K562 (cell line): ENCODE measurements around the gene EME2. TPM values are rescaled to one million over a fixed set of nuclear protein-coding genes. Genes with fewer than 3 reads are reported as not detected.

Source experiments
- ATAC-seq: fragments of 200-7000 bp; cut with Tn5 transposase; 3 replicates; pipeline ENCODE4 v1.9.1; 2020; ENCODE audit warnings: moderate library complexity
- BruUV-seq: library from RNA; stranded (reverse); fragments of 400-500 nt; replicated peaks from 2 replicates; lab custom pipeline; 2021; lab: Mats Ljungman, UMichigan
- CTCF ChIA-PET: fragments of 300-600 bp; formaldehyde crosslinking; extraction: SDS; loops from one replicate; lab custom pipeline; 2021; ENCODE audit warnings: low intra/inter-chr PET ratio; lab: Yijun Ruan, JAX
- POLR2A ChIA-PET: fragments of 300-600, 350-650 bp; sonication (Branson Sonifier 250); formaldehyde crosslinking; extraction: SDS; loops from one replicate; lab custom pipeline; 2021; ENCODE audit warnings: antibody characterized with exemption, inconsistent platforms; lab: Yijun Ruan, JAX
- DNase-seq, 4 experiments: peaks; one replicate each; pipeline versions ENCODE4 v3.0.0 to v3.0.0-alpha.2; 2011 to 2018; ENCODE audit warnings: low spot score in 3 of 4, mixed read lengths in 3 of 4; ENCODE audit errors: extremely low read depth in 1 of 4
- FAIRE-seq: peaks from 2 replicates; lab custom pipeline; 2011; peaks lifted over from hg19 to GRCh38; lab: Jason Lieb, UNC
- H2AFZ ChIP-seq: 2 replicates; pipeline ENCODE4 v1.6.0; 2011; ENCODE audit warnings: low read depth, low read length, control low read depth, inconsistent platforms
- H3K27ac ChIP-seq: fragments of 200-600 bp; 3 replicates; pipeline ENCODE4 v1.8.0; 2011; ENCODE audit warnings: low read depth, mild to moderate bottlenecking, control low read depth, inconsistent platforms, low read length, moderate library complexity, mixed read lengths; ENCODE audit errors: extremely low read depth
- H3K27me3 ChIP-seq, 2 experiments: fragments of 300-600 bp in 1 of 2; 2 replicates in 1 of 2; 3 replicates in 1 of 2; pipeline versions ENCODE4 v1.6.0 to v1.8.0; 2011; ENCODE audit warnings: inconsistent platforms in 2 of 2, low read length in 2 of 2, mild to moderate bottlenecking in 1 of 2, mixed read lengths in 1 of 2, moderate library complexity in 1 of 2; ENCODE audit not compliant: control insufficient read depth in 2 of 2, insufficient read depth in 2 of 2
- H3K36me3 ChIP-seq: fragments of 300-600 bp; 3 replicates; pipeline ENCODE4 v1.8.0; 2011; ENCODE audit warnings: mild to moderate bottlenecking, low read length, inconsistent platforms; ENCODE audit not compliant: control insufficient read depth, insufficient read depth
- H3K4me1 ChIP-seq, 2 experiments: fragments of 200-600 bp in 1 of 2; replicated peaks in 1 of 2; 2 replicates in 1 of 2; 3 replicates in 1 of 2; pipeline versions ENCODE4 v1.5.1 to v1.8.0; 2011; ENCODE audit warnings: inconsistent platforms in 2 of 2, low read length in 2 of 2, mild to moderate bottlenecking in 1 of 2, mixed read lengths in 1 of 2, moderate library complexity in 1 of 2; ENCODE audit not compliant: control insufficient read depth in 2 of 2, insufficient read depth in 2 of 2
- H3K4me2 ChIP-seq: 2 replicates; pipeline ENCODE4 v1.6.1; 2011; ENCODE audit warnings: low read length, control low read depth, inconsistent platforms, mixed read lengths; ENCODE audit not compliant: insufficient read depth
- H3K4me3 ChIP-seq: fragments of 200-600 bp; sonication (generic), shearing (Covaris generic); 2 replicates; pipeline ENCODE4 v1.5.1; 2016; ENCODE audit warnings: control low read depth, inconsistent platforms
- H3K79me2 ChIP-seq: fragments of 200-600 bp; 3 replicates; pipeline ENCODE4 v1.8.0; 2011; ENCODE audit warnings: low read length, inconsistent platforms; ENCODE audit not compliant: control insufficient read depth, insufficient read depth
- H3K9ac ChIP-seq, 2 experiments: 2 replicates each; pipeline versions ENCODE4 v1.6.0 to v1.6.1; 2011; ENCODE audit warnings: low read depth in 2 of 2, low read length in 2 of 2, control low read depth in 1 of 2, inconsistent platforms in 1 of 2, mild to moderate bottlenecking in 1 of 2, mixed read lengths in 1 of 2; ENCODE audit not compliant: insufficient read depth in 1 of 2
- H3K9me1 ChIP-seq: one replicate; pipeline ENCODE4 v1.6.0; 2011; ENCODE audit warnings: inconsistent platforms, mild to moderate bottlenecking, low read length, moderate library complexity; ENCODE audit not compliant: control insufficient read depth, insufficient read depth
- H3K9me3 ChIP-seq: replicated peaks from 2 replicates; pipeline ENCODE4 v1.5.1; 2011; ENCODE audit warnings: low read depth, low read length, inconsistent platforms; ENCODE audit not compliant: control insufficient read depth, insufficient read depth
- H4K20me1 ChIP-seq: replicated peaks from 2 replicates; pipeline ENCODE4 v1.6.1; 2011; ENCODE audit warnings: low read length, inconsistent platforms, mixed read lengths; ENCODE audit not compliant: control insufficient read depth, insufficient read depth
- C11orf30 ChIP-seq: fragments of 450-650 bp; IDR thresholded peaks from 2 replicates; pipeline ENCODE4 v1.6.1; 2016; ENCODE audit warnings: low read depth, mild to moderate bottlenecking
- CAMTA2 ChIP-seq: fragments of 250-450 bp; sonication (Bioruptor Pico); conservative IDR thresholded peaks from 2 replicates; pipeline ENCODE4 v1.5.1; 2022
- HDAC6 ChIP-seq: IDR thresholded peaks from 2 replicates; pipeline ENCODE4 v1.6.1; 2012; ENCODE audit warnings: low read depth, mild to moderate bottlenecking, control low read depth, inconsistent platforms, low read length, moderate library complexity
- PCBP1 ChIP-seq: fragments of 200-400 bp; formaldehyde crosslinking; IDR thresholded peaks from 2 replicates; pipeline ENCODE4 v1.6.1; 2018; ENCODE audit warnings: mild to moderate bottlenecking, low read depth, low read length; ENCODE audit not compliant: poor library complexity, severe bottlenecking
- SETDB1 ChIP-seq: IDR thresholded peaks from one replicate; pipeline ENCODE4 v1.6.1; 2012; ENCODE audit warnings: low read length, control low read depth, inconsistent platforms
- WHSC1 ChIP-seq: IDR thresholded peaks from one replicate; pipeline ENCODE4 v1.6.1; 2012; ENCODE audit warnings: low read length, control low read depth, inconsistent platforms
- ZNF239 ChIP-seq: fragments of 250-450 bp; sonication (Bioruptor Pico); IDR thresholded peaks from 2 replicates; pipeline ENCODE4 v1.4.0; 2020; ENCODE audit warnings: mild to moderate bottlenecking
- ZNF512 ChIP-seq: IDR thresholded peaks from 2 replicates; pipeline ENCODE4 v1.6.1; 2016; ENCODE audit warnings: missing genetic modification characterization, missing compliant biosample characterization
- WGBS: fragments of 100-300 bp; shearing (Covaris generic); methylation state at CpG from one replicate; pipeline ENCODE4 v1.1.6; 2016; ENCODE audit warnings: low coverage, mixed read lengths; ENCODE audit not compliant: insufficient coverage; ENCODE audit errors: missing lambda C conversion rate; 5-methylcytosine and 5-hydroxymethylcytosine counted together
- in situ Hi-C: fragments of 300-500 bp; cut with MboI; formaldehyde crosslinking; loops from 4 replicates; pipeline ENCODE4 v1.15.0; 2018; ENCODE audit warnings: inconsistent platforms, mixed read lengths
- intact Hi-C: fragments of 100-400 bp; cut with micrococcal nuclease; formaldehyde crosslinking; loops from 2 replicates; pipeline ENCODE4 v1.14.2; 2022
- polyA plus RNA-seq, 8 experiments: library from polyadenylated mRNA; depleted of rRNA in 4 of 8; stranded (reverse) in 5 of 8; unstranded in 3 of 8; fragments of >200 nt; fragmentation: Nextera tagmentation in 2 of 8; fragmentation: Illumina TruSeq in 1 of 8; extraction: Ambion mirVana in 2 of 8; extraction: Trizol in 1 of 8; gene quantifications; 2 replicates each; pipeline versions ENCODE4 v1.2.1 to v1.2.3, GENCODE V29; 2011 to 2014; ENCODE audit warnings: inconsistent platforms in 1 of 8, missing spikeins in 1 of 8
- total RNA-seq, 7 experiments: library from RNA; depleted of rRNA in 6 of 7; stranded (reverse); fragments of >200 nt in 6 of 7; fragmentation: Illumina TruSeq in 2 of 7; extraction: Trizol in 2 of 7; gene quantifications; 2 replicates each; pipeline versions ENCODE4 v1.2.1 to v1.2.3, GENCODE V29; 2011 to 2021; ENCODE audit warnings: low replicate concordance in 1 of 7
- TF ChIP-seq, protein P1 (sequence below): fragments of 450-650 bp; IDR thresholded peaks from 2 replicates; pipeline ENCODE4 v1.6.1; 2017; ENCODE audit warnings: antibody characterized with exemption, mild to moderate bottlenecking

The EME2 gene
- total and polyA plus RNA-seq, 9 of the 15 experiments (the other 6 are each of a cell fraction or from before 2014, with no cell fraction given): 0.35 to 19.9 (median 3.5) TPM

DNA sequence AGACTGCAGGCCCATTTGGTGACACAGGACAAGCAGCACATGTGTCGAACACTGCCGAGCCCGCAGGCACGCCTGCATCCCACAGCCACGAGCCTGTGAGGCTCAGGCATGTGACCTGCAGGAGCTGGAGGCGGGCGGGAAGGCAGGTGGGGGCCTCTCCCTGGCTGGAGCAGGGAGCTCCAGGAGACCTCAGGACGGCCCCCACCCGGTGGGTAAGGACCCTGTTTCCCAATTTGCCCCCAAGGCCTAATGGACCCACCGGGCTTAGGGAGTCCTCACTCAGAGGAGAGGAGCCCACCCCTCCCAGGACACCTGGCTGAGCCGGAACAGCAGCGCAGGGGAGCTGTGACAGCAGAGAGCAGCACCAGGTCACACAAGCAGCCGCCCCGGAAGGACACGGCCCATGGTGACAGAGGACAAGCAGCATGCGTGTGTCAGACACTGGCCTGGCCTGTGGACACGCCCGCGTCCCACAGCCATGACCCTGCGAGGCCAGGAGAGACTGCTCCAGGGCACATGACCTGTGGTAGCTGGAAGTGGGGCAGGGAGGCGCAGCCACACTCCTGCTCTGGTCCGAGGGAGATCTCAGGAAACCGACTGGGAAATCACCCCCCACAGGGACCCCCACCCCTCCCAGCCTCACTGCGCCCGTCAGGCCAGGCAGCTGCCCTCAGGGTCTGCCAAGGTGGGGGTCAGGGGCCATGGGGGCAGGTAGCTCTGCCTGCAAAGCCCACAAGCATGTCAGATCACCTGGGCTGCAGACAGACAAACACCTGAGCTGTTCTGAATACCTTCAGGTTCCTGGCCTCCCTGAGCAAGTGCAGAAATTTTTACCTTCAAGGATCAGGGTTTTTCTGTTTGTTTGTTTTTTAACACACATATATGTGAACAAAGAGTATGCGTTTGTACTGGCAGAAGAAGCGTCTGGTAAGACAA is 7.4 kb downstream of the EME2 start (continued):
- TF ChIP-seq ZNF512 (tag) (no peak), CAMTA2 (no peak), ZNF239 (CRISPR knock-in tag) (no peak), C11orf30 (no peak), HDAC6 (no peak)

DNA sequence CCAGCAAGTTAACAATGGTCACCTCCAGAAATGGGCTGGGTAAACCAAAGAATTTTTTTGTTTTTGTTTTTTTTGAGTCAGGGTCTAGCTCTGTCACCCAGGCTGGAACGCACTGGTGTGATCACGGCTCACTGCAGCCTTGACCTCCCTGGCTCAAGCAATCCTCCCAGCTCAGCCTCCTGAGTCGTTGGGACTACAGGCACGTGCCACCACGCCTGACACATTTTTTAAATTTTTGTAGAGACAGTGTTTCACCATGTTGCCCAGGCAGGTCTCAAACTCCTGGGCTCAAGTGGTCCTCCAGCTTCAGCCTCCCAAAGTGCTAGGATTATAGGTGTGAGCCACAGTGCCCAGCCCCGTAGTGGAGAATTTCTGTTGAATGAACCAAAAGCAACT is 8.1 kb downstream of the EME2 start:
- Histone ChIP-seq H3K9me3 (no peaks in the 10 kb centered on the region), H3K4me3 (no peak overlapping the region), H2AFZ (no peak overlapping the region), H4K20me1 (peaks cover 3% of the 10 kb centered on the region; the same call in 1 of the 2 replicates), H3K27ac (no peak overlapping the region), H3K36me3 (peaks cover 52% of the 10 kb centered on the region; the same call in 2 of the 3 replicates), H3K4me1 (peaks cover 4 to 85% of the 10 kb centered on the region in 2 experiments; a peak in 3 of 5 replicates), H3K79me2 (peaks cover 37% of the 10 kb centered on the region), H3K4me2 (no peak overlapping the region), H3K9me1 (no peaks in the 10 kb centered on the region), H3K27me3 (no peaks in the 10 kb centered on the region), H3K9ac (no peak overlapping the region)
- 82% methylated on average over 6 of the region's 6 CpGs for WGBS
- TSS peak; percentile 50 for BruUV-seq
- no peak for ATAC-seq
- FAIRE-seq: no peak
- in situ Hi-C loops: loop anchor here (5.0 kb wide), 1 partner anchor 152 kb away; no protein-coding TSS in a partner anchor
- ChIA-PET CTCF (no interaction called here), POLR2A (interaction anchor here (0.6 to 1.4 kb wide), 3 partner anchors 13 to 155 kb away, joined by 3 read pairs; partner anchors contain the start of gene IGFALS)
- intact Hi-C loops: loop anchor here (5.0 kb wide), 1 partner anchor 168 kb away; the partner anchor contains the start of genes CRAMP1 and IFT140
- no peak for DNase-seq
- TF ChIP-seq SETDB1 (no peak), WHSC1 (no peak), PCBP1 (no peak)
- TF ChIP-seq, protein P1, sequence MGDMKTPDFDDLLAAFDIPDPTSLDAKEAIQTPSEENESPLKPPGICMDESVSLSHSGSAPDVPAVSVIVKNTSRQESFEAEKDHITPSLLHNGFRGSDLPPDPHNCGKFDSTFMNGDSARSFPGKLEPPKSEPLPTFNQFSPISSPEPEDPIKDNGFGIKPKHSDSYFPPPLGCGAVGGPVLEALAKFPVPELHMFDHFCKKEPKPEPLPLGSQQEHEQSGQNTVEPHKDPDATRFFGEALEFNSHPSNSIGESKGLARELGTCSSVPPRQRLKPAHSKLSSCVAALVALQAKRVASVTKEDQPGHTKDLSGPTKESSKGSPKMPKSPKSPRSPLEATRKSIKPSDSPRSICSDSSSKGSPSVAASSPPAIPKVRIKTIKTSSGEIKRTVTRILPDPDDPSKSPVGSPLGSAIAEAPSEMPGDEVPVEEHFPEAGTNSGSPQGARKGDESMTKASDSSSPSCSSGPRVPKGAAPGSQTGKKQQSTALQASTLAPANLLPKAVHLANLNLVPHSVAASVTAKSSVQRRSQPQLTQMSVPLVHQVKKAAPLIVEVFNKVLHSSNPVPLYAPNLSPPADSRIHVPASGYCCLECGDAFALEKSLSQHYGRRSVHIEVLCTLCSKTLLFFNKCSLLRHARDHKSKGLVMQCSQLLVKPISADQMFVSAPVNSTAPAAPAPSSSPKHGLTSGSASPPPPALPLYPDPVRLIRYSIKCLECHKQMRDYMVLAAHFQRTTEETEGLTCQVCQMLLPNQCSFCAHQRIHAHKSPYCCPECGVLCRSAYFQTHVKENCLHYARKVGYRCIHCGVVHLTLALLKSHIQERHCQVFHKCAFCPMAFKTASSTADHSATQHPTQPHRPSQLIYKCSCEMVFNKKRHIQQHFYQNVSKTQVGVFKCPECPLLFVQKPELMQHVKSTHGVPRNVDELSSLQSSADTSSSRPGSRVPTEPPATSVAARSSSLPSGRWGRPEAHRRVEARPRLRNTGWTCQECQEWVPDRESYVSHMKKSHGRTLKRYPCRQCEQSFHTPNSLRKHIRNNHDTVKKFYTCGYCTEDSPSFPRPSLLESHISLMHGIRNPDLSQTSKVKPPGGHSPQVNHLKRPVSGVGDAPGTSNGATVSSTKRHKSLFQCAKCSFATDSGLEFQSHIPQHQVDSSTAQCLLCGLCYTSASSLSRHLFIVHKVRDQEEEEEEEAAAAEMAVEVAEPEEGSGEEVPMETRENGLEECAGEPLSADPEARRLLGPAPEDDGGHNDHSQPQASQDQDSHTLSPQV: no peak
